GM18868 (cell line): ENCODE data around the gene CAD.
"Not testable (repeated sequence)": the region's sequence is repeated elsewhere in the genome, so short reads cannot be mapped to it uniquely, and the experiment has no call there.

Source experiments
- ATAC-seq: cut with Tn5 transposase; IDR thresholded peaks from one replicate; pipeline ENCODE4 v1.9.1; 2021; ENCODE audit warnings: mild to moderate bottlenecking, moderate library complexity; ENCODE audit not compliant: unreplicated experiment

The CAD gene

GRCh38 chr2:27251766-27252165 is 34.6 kb downstream of the CAD start:
- no peak for ATAC-seq

GRCh38 chr2:27255187-27255586 is 38.0 kb downstream of the CAD start:
- ATAC-seq, result no peak

GRCh38 chr2:27255660-27256059 is 38.5 kb downstream of the CAD start:
- ATAC-seq, result no peak

GRCh38 chr2:27256855-27257454 is 39.8 kb downstream of the CAD start:
- no peak for ATAC-seq

GRCh38 chr2:27258051-27258450 is 40.9 kb downstream of the CAD start:
- ATAC-seq, result no peak

- ATAC-seq, result no peak
Observed at GRCh38 chr2:27261241-27261925, 44.2 kb downstream of the CAD start.

GRCh38 chr2:27261926-27262298 is 44.7 kb downstream of the CAD start:
- no peak for ATAC-seq

GRCh38 chr2:27262379-27263286 is 45.5 kb downstream of the CAD start, which contains the start of gene SLC30A3:
Gene SLC30A3 (minus strand): TSS chr2:27263047. CDS start chr2:27262906, 141 bp downstream.
- ATAC-seq, result peak; percentile 45

GRCh38 chr2:27263287-27264252 is 46.4 kb downstream of the CAD start:
- ATAC-seq, result no peak

- ATAC-seq, result no peak
Observed at GRCh38 chr2:27264253-27264752, 47.1 kb downstream of the CAD start.

GRCh38 chr2:27264753-27265535 is 47.8 kb downstream of the CAD start:
- no peak for ATAC-seq

GRCh38 chr2:27265536-27265870 is 48.3 kb downstream of the CAD start:
- no peak for ATAC-seq

- not testable (repeated sequence) for ATAC-seq
Observed at GRCh38 chr2:27268296-27268695, 51.1 kb downstream of the CAD start.

GRCh38 chr2:27270131-27270530 is 53.0 kb downstream of the CAD start:
- no peak for ATAC-seq

- no peak for ATAC-seq
Observed at GRCh38 chr2:27270670-27271069, 53.5 kb downstream of the CAD start.

GRCh38 chr2:27271631-27272340 is 54.6 kb downstream of the CAD start:
- ATAC-seq, result no peak

GRCh38 chr2:27272537-27273522 is 55.7 kb downstream of the CAD start:
- not testable (repeated sequence) for ATAC-seq
